Astrocyte of the spinal cord (primary cell): ENCODE data around the gene SLC12A6.
A peak's percentile ranks its signal among the peaks of the same experiment; 100 is the strongest.
"Not testable (repeated sequence)": the region's sequence is repeated elsewhere in the genome, so short reads cannot be mapped to it uniquely, and the experiment has no call there.

ENCODE experiments used
- DNase-seq: peaks from one replicate; pipeline ENCODE4 v3.0.0; 2011; ENCODE audit warnings: low read depth, low spot score
- H3K4me3 ChIP-seq: 2 replicates; pipeline ENCODE4 v1.5.1; 2011; ENCODE audit warnings: low read depth, mild to moderate bottlenecking, low read length, moderate library complexity
- CTCF ChIP-seq: IDR thresholded peaks from 2 replicates; pipeline ENCODE4 v1.5.1; 2012; ENCODE audit warnings: low read depth, mild to moderate bottlenecking, low read length, inconsistent platforms
- in situ Hi-C: cut with HindIII; loops from 2 replicates; pipeline ENCODE4 v1.10.0; 2017; ENCODE audit warnings: low sequenced_read_pairs

The SLC12A6 gene

GRCh38 chr15:34337557-34338306 is at the start of gene SLC12A6:
Gene SLC12A6, minus strand, starts transcription at chr15:34337781. Its CDS starts 1,101 bp downstream, at chr15:34336680.
- TF ChIP-seq CTCF = no peak
- peak; percentile 90 for DNase-seq
- in situ Hi-C loops = no loop called here

GRCh38 chr15:34381829-34382521 is 44.4 kb upstream of the SLC12A6 start:
- H3K4me3 ChIP-seq, in situ Hi-C loops, DNase-seq: not testable (repeated sequence)

More at GRCh38 chr15:34337557-34338306, at the start of gene SLC12A6:
- H3K4me3 ChIP-seq = peak within 1 kb of the TSS; percentile 93

- in situ Hi-C loops, H3K4me3 ChIP-seq, DNase-seq: not testable (repeated sequence)
These were observed 42.9 kb upstream of the SLC12A6 start for GRCh38 chr15:34380491-34380890.

- no peak for TF ChIP-seq CTCF
- no peak for DNase-seq
- in situ Hi-C loops = no loop called here
- H3K4me3 ChIP-seq = no peak overlapping the region
These were observed 39.3 kb upstream of the SLC12A6 start for GRCh38 chr15:34376856-34377255.

- DNase-seq, in situ Hi-C loops, H3K4me3 ChIP-seq: not testable (repeated sequence)
These were observed 38.0 kb upstream of the SLC12A6 start for GRCh38 chr15:34375541-34375940.

GRCh38 chr15:34374816-34375215 is 37.2 kb upstream of the SLC12A6 start:
- DNase-seq = no peak
- in situ Hi-C loops = no loop called here
- TF ChIP-seq CTCF = no peak
- H3K4me3 ChIP-seq = no peak overlapping the region

- no peak for DNase-seq
- no peak overlapping the region for H3K4me3 ChIP-seq
- in situ Hi-C loops = no loop called here
- no peak for TF ChIP-seq CTCF
These were observed 36.4 kb upstream of the SLC12A6 start for GRCh38 chr15:34373951-34374350.

- H3K4me3 ChIP-seq = no peak overlapping the region
- no peak for TF ChIP-seq CTCF
- DNase-seq = no peak
- in situ Hi-C loops = no loop called here
These were observed 33.1 kb upstream of the SLC12A6 start for GRCh38 chr15:34370643-34371042.
